ENCODE data around the gene MMP3.

Gene MMP3

DNA sequence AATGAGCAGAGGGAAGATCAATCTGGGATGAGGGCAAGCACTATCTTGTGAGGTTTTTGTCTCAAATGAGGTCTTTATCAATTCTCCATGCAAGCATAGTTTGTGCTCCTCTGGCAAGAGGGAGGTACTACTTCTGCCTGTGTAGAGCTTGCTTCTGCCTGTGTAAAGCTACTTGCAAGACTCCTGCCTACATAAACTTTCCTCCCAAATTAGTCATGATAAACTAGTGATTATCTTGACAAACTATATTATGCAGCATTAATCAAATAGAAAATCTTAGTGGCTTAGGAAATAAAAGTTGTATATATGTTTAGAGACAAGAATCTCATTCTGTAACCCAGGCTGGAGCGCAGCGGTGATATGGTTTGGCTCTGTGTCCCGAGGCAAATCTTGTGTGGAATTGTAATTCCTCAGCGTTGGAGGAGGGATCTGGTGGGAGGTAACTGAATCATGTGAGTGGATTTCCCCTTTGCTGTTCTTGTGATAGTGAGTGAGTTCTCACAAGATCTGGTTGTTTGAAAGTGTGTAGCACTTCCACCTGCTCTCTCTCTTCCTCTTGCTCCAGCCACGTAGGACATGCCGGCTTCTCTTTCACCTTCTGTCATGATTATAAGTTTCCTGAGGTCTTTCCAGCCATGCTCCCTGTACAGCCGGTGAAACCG, 54.9 kb downstream of the MMP3 start:
- DNase-seq, result no peak
